ENCODE measurements around the gene SREK1.

GRCh38 chr5:66161356-66161755 is 17.3 kb downstream of the SREK1 start:
- TF ChIP-seq CTCF (IDR thresholded peaks at IDR 0.05; ENCODE audit: insufficient read depth, low read length, poor library complexity, severe bottlenecking) (no peak), EZH2phosphoT487 (conservative IDR thresholded peaks at IDR 0.05; ENCODE audit: low read length) (no peak)
